MM.1S (cell line): ENCODE data around the gene ZNF205.

Experiments
- DNase-seq: peaks from one replicate; pipeline ENCODE4 v3.0.0-alpha.2; 2015
- H2AFZ ChIP-seq: fragments of 300-600 bp; sonication (generic); 2 replicates; pipeline ENCODE4 v1.6.0; 2016; ENCODE audit warnings: antibody characterized with exemption, low read length
- H3F3A ChIP-seq: fragments of 300-600 bp; sonication (generic); 2 replicates; pipeline ENCODE4 v1.6.1; 2016; ENCODE audit warnings: mild to moderate bottlenecking, antibody characterized with exemption, low read length, moderate library complexity, mixed read lengths; ENCODE audit not compliant: insufficient read depth
- H3K27ac ChIP-seq: fragments of 300-600 bp; sonication (generic); 2 replicates; pipeline ENCODE4 v1.5.1; 2016; ENCODE audit warnings: mild to moderate bottlenecking, low read length
- H3K27me3 ChIP-seq: fragments of 300-600 bp; sonication (generic); replicated peaks from 2 replicates; pipeline ENCODE4 v1.6.0; 2016; ENCODE audit warnings: low read length; ENCODE audit not compliant: insufficient read depth
- H3K36me3 ChIP-seq: fragments of 300-600 bp; sonication (generic); replicated peaks from 2 replicates; pipeline ENCODE4 v1.6.1; 2016; ENCODE audit warnings: mild to moderate bottlenecking, low read length, mixed read lengths; ENCODE audit not compliant: insufficient read depth
- H3K4me1 ChIP-seq: fragments of 300-600 bp; sonication (generic); 2 replicates; pipeline ENCODE4 v1.6.1; 2016; ENCODE audit warnings: low read length, mixed read lengths
- H3K4me2 ChIP-seq: fragments of 300-600 bp; sonication (generic); 2 replicates; pipeline ENCODE4 v1.6.0; 2016; ENCODE audit warnings: low read depth, low read length
- H3K4me3 ChIP-seq: fragments of 300-600 bp; sonication (generic); 2 replicates; pipeline ENCODE4 v1.5.1; 2016; ENCODE audit warnings: low read length, mixed read lengths
- H3K79me2 ChIP-seq: fragments of 300-600 bp; sonication (generic); 2 replicates; pipeline ENCODE4 v1.6.1; 2016; ENCODE audit warnings: mixed run types, low read length, mixed read lengths
- H3K9ac ChIP-seq: fragments of 300-600 bp; sonication (generic); 2 replicates; pipeline ENCODE4 v1.6.1; 2016; ENCODE audit warnings: low read length, mixed read lengths
- H3K9me2 ChIP-seq: fragments of 300-600 bp; sonication (generic); replicated peaks from 2 replicates; pipeline ENCODE4 v1.6.1; 2016; ENCODE audit warnings: mild to moderate bottlenecking, low read length, mixed read lengths; ENCODE audit not compliant: insufficient read depth
- H3K9me3 ChIP-seq: fragments of 300-600 bp; sonication (generic); replicated peaks from 2 replicates; pipeline ENCODE4 v1.6.1; 2016; ENCODE audit warnings: mild to moderate bottlenecking, low read length, mixed read lengths; ENCODE audit not compliant: insufficient read depth
- H4K20me1 ChIP-seq: fragments of 300-600 bp; sonication (generic); 2 replicates; pipeline ENCODE4 v1.6.1; 2016; ENCODE audit warnings: mild to moderate bottlenecking, low read length, moderate library complexity, mixed read lengths; ENCODE audit not compliant: insufficient read depth
- EZH2 ChIP-seq: fragments of 300-600 bp; sonication (generic); optimal IDR thresholded peaks from 2 replicates; pipeline ENCODE3; 2017; ENCODE audit warnings: low read depth, mild to moderate bottlenecking, antibody characterized with exemption, low read length, mixed read lengths
- EZH2phosphoT487 ChIP-seq: fragments of 300-600 bp; sonication (generic); IDR thresholded peaks from 2 replicates; pipeline ENCODE4 v1.6.1; 2018; ENCODE audit warnings: antibody characterized with exemption, low read length
- TF ChIP-seq, protein P1 (sequence below): fragments of 300-600 bp; sonication (generic); IDR thresholded peaks from 2 replicates; pipeline ENCODE4 v1.5.1; 2016; ENCODE audit warnings: antibody characterized with exemption, low read length, mixed read lengths

ZNF205 gene

DNA sequence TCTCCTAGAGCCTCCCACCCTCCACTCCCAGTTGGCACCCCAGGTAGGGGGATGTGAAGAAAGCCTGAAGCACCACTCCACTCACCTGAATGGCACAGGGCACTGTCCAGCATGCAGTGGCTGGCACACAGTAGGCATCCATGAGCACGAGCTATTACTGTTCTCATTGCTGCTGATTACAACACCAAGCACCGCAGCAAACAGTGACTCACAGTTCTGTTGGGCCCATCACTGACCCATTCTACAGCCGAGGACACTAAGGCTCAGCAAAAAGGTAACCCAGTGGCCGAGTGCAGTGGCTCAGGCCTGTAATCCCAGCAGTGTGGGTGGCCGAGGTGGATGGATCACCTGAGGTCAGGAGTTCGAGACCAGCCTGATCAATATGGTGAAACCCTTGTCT is 16.0 kb upstream of the ZNF205 start:
- Histone ChIP-seq H4K20me1 (no peaks in the 10 kb centered on the region), H3K9me2 (no peaks in the 10 kb centered on the region), H3K4me1 (peaks cover 23% of the 10 kb centered on the region), H3K4me3 (no peak overlapping the region), H2AFZ (no peak overlapping the region), H3K27ac (no peak overlapping the region), H3K27me3 (peaks cover 44% of the 10 kb centered on the region), H3K9me3 (no peaks in the 10 kb centered on the region), H3K4me2 (no peak overlapping the region), H3K9ac (no peak overlapping the region), H3F3A (peaks cover 12% of the 10 kb centered on the region; the same call in 1 of the 2 replicates), H3K79me2 (no peaks in the 10 kb centered on the region), H3K36me3 (no peaks in the 10 kb centered on the region)
- TF ChIP-seq, protein P1, sequence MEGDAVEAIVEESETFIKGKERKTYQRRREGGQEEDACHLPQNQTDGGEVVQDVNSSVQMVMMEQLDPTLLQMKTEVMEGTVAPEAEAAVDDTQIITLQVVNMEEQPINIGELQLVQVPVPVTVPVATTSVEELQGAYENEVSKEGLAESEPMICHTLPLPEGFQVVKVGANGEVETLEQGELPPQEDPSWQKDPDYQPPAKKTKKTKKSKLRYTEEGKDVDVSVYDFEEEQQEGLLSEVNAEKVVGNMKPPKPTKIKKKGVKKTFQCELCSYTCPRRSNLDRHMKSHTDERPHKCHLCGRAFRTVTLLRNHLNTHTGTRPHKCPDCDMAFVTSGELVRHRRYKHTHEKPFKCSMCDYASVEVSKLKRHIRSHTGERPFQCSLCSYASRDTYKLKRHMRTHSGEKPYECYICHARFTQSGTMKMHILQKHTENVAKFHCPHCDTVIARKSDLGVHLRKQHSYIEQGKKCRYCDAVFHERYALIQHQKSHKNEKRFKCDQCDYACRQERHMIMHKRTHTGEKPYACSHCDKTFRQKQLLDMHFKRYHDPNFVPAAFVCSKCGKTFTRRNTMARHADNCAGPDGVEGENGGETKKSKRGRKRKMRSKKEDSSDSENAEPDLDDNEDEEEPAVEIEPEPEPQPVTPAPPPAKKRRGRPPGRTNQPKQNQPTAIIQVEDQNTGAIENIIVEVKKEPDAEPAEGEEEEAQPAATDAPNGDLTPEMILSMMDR: no peak
- TF ChIP-seq EZH2 (no peak), EZH2phosphoT487 (no peak)
- no peak for DNase-seq

GRCh38 chr16:3097266-3097665 is 15.1 kb upstream of the ZNF205 start:
- Histone ChIP-seq H3K4me2 (no peak overlapping the region), H3K4me3 (no peak overlapping the region), H3K4me1 (peaks cover 23% of the 10 kb centered on the region), H2AFZ (no peak overlapping the region), H3F3A (peaks cover 12% of the 10 kb centered on the region; the same call in 1 of the 2 replicates), H3K27me3 (peaks cover 39% of the 10 kb centered on the region), H3K9ac (no peak overlapping the region), H3K79me2 (no peaks in the 10 kb centered on the region), H3K36me3 (no peaks in the 10 kb centered on the region), H3K9me3 (no peaks in the 10 kb centered on the region), H3K9me2 (no peaks in the 10 kb centered on the region), H4K20me1 (no peaks in the 10 kb centered on the region), H3K27ac (no peak overlapping the region)
- DNase-seq: no peak
- TF ChIP-seq, protein P1: no peak
- TF ChIP-seq EZH2: no peak
- TF ChIP-seq EZH2phosphoT487: no peak

DNA sequence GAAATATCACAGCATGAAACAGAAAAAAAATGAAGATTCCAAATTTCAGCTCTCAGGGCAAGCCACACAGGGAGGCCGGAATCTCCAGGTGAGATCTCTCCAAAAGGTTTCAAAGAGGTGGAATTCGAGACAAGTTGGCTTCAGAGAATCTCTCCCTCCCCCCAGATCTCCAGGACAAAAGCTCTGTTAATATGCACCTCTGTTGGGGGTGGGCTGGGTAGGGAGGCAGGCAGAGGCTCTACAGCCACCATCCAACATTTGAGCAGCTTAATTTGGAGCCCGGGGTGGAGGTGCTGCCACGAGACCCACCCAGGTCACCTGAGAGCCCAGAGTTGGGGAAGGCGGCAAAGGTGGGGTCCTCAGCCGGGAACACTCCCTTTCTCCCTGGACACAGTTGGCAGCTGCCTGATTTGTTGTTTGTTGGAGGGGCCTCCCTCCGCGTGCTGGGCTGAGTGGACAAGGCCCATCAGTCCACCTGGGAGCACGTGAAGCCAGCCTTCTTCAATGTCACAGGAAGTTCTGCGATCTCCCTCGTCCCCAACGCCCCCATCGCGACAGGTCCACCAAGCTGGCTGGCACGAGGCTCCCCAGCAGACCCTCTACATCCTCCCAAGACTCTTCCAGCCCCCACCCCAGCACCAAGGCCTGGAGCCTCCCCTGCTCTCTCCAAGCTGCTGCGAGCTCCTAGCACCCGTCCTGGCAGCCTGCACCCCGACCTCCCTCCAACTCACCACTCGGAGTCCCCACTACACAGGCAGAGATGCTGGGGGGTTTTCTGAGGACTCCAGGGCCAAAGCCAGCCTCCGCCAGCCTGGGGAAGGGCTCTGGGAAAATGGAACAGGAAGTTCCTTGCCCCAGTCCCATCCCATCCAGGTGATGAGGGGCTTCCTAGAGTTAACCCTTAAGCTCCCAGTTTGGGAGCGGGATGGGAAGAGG is 13.7 kb upstream of the ZNF205 start, which contains the start of gene ZSCAN10:
TSS of gene ZSCAN10 (minus strand) at position 836 of the 936 bp plus-strand sequence. CDS start 6,357 bp downstream, outside the sequence.
- no peak for DNase-seq
- H3K4me2 ChIP-seq: peak within 1 kb of the TSS; percentile 86
- H3K9me3 ChIP-seq: no peaks in the 10 kb centered on the region
- peaks cover 23% of the 10 kb centered on the region for H3K4me1 ChIP-seq
- H3F3A ChIP-seq: peaks cover 10% of the 10 kb centered on the region; the same call in 1 of the 2 replicates
- H3K9ac ChIP-seq: no peak within 1 kb of the TSS
- peaks cover 30% of the 10 kb centered on the region for H3K27me3 ChIP-seq
- H3K36me3 ChIP-seq: no peaks in the 10 kb centered on the region
- H2AFZ ChIP-seq: peak within 1 kb of the TSS; percentile 67; the same call in 1 of the 2 replicates
- TF ChIP-seq EZH2phosphoT487 (no peak), EZH2 (no peak)
- TF ChIP-seq, protein P1: no peak
- no peak within 1 kb of the TSS for H3K27ac ChIP-seq
- H3K9me2 ChIP-seq: no peaks in the 10 kb centered on the region
- no peaks in the 10 kb centered on the region for H4K20me1 ChIP-seq
- no peaks in the 10 kb centered on the region for H3K79me2 ChIP-seq
- H3K4me3 ChIP-seq: peak within 1 kb of the TSS; percentile 40
